ENCODE results near the gene UTP14C.

The UTP14C gene

GRCh38 chr13:52043675-52044074 is 19.2 kb downstream of the UTP14C start:
- no peaks in the 10 kb centered on the region for H3F3A ChIP-seq (ENCODE audit: control insufficient read depth, insufficient read depth)
- H3K9me3 ChIP-seq (ENCODE audit: control insufficient read depth, insufficient read depth, low read length) = no peaks in the 10 kb centered on the region
- TF ChIP-seq EZH2phosphoT487 (IDR thresholded peaks at IDR 0.05; ENCODE audit: borderline replicate concordance, low read length) = no peak
- no peak for TF ChIP-seq CTCF (IDR thresholded peaks at IDR 0.05; ENCODE audit: low read depth, low read length, poor library complexity, severe bottlenecking)
- no peaks in the 10 kb centered on the region for H3K79me2 ChIP-seq (ENCODE audit: control insufficient read depth, low read length)
- H3K27ac ChIP-seq (ENCODE audit: low read depth, low read length) = no peak overlapping the region
- no peak overlapping the region for H3K4me2 ChIP-seq (ENCODE audit: low read length)
- no peaks in the 10 kb centered on the region for H4K20me1 ChIP-seq (ENCODE audit: control insufficient read depth, insufficient read depth, low read depth, low read length)
- no peak overlapping the region for H3K4me3 ChIP-seq (ENCODE audit: low read length)
- no peaks in the 10 kb centered on the region for H3K4me1 ChIP-seq (ENCODE audit: control insufficient read depth, low read length)
- no peaks in the 10 kb centered on the region for H3K27me3 ChIP-seq (ENCODE audit: control insufficient read depth, low read length)
- no peaks in the 10 kb centered on the region for H3K36me3 ChIP-seq (ENCODE audit: control insufficient read depth, low read length)
- H3K9me2 ChIP-seq (replicated peaks; ENCODE audit: control insufficient read depth, low read length) = no peaks in the 10 kb centered on the region

- TF ChIP-seq EZH2phosphoT487 (IDR thresholded peaks at IDR 0.05; ENCODE audit: borderline replicate concordance, low read length) (no peak), CTCF (IDR thresholded peaks at IDR 0.05; ENCODE audit: low read depth, low read length, poor library complexity, severe bottlenecking) (no peak)
Observed at GRCh38 chr13:52047463-52047862, 23.0 kb downstream of the UTP14C start.

GRCh38 chr13:52048516-52048915 is 24.0 kb downstream of the UTP14C start:
- TF ChIP-seq CTCF (IDR thresholded peaks at IDR 0.05; ENCODE audit: low read depth, low read length, poor library complexity, severe bottlenecking) (no peak), EZH2phosphoT487 (IDR thresholded peaks at IDR 0.05; ENCODE audit: borderline replicate concordance, low read length) (no peak)
- Histone ChIP-seq H3K27me3 (ENCODE audit: control insufficient read depth, low read length) (no peaks in the 10 kb centered on the region), H3K27ac (ENCODE audit: low read depth, low read length) (no peak overlapping the region), H3K4me2 (ENCODE audit: low read length) (no peak overlapping the region), H3K4me3 (ENCODE audit: low read length) (no peak overlapping the region), H3K4me1 (ENCODE audit: control insufficient read depth, low read length) (no peaks in the 10 kb centered on the region), H3K79me2 (ENCODE audit: control insufficient read depth, low read length) (no peaks in the 10 kb centered on the region), H3K9me3 (ENCODE audit: control insufficient read depth, insufficient read depth, low read length) (no peaks in the 10 kb centered on the region), H3F3A (ENCODE audit: control insufficient read depth, insufficient read depth) (no peaks in the 10 kb centered on the region), H3K36me3 (ENCODE audit: control insufficient read depth, low read length) (no peaks in the 10 kb centered on the region), H3K9me2 (replicated peaks; ENCODE audit: control insufficient read depth, low read length) (no peaks in the 10 kb centered on the region), H4K20me1 (ENCODE audit: control insufficient read depth, insufficient read depth, low read depth, low read length) (no peaks in the 10 kb centered on the region)

More at GRCh38 chr13:52047463-52047862, 23.0 kb downstream of the UTP14C start:
- Histone ChIP-seq H3K4me3 (ENCODE audit: low read length) (no peak overlapping the region), H3K4me1 (ENCODE audit: control insufficient read depth, low read length) (no peaks in the 10 kb centered on the region), H3F3A (ENCODE audit: control insufficient read depth, insufficient read depth) (no peaks in the 10 kb centered on the region), H3K9me3 (ENCODE audit: control insufficient read depth, insufficient read depth, low read length) (no peaks in the 10 kb centered on the region), H3K27me3 (ENCODE audit: control insufficient read depth, low read length) (no peaks in the 10 kb centered on the region), H3K79me2 (ENCODE audit: control insufficient read depth, low read length) (no peaks in the 10 kb centered on the region), H4K20me1 (ENCODE audit: control insufficient read depth, insufficient read depth, low read depth, low read length) (no peaks in the 10 kb centered on the region), H3K4me2 (ENCODE audit: low read length) (no peak overlapping the region), H3K27ac (ENCODE audit: low read depth, low read length) (no peak overlapping the region), H3K36me3 (ENCODE audit: control insufficient read depth, low read length) (no peaks in the 10 kb centered on the region), H3K9me2 (replicated peaks; ENCODE audit: control insufficient read depth, low read length) (no peaks in the 10 kb centered on the region)

- H3K36me3 ChIP-seq (ENCODE audit: control insufficient read depth, low read length) = no peaks in the 10 kb centered on the region
- TF ChIP-seq CTCF (IDR thresholded peaks at IDR 0.05; ENCODE audit: low read depth, low read length, poor library complexity, severe bottlenecking) = no peak
- TF ChIP-seq EZH2phosphoT487 (IDR thresholded peaks at IDR 0.05; ENCODE audit: borderline replicate concordance, low read length) = no peak
- no peaks in the 10 kb centered on the region for H3F3A ChIP-seq (ENCODE audit: control insufficient read depth, insufficient read depth)
Observed at GRCh38 chr13:52051400-52051799, 26.9 kb downstream of the UTP14C start.

More at GRCh38 chr13:52051400-52051799, 26.9 kb downstream of the UTP14C start:
- Histone ChIP-seq H3K4me2 (ENCODE audit: low read length) (no peak overlapping the region), H3K4me1 (ENCODE audit: control insufficient read depth, low read length) (no peaks in the 10 kb centered on the region), H3K27me3 (ENCODE audit: control insufficient read depth, low read length) (no peaks in the 10 kb centered on the region), H4K20me1 (ENCODE audit: control insufficient read depth, insufficient read depth, low read depth, low read length) (no peaks in the 10 kb centered on the region), H3K9me3 (ENCODE audit: control insufficient read depth, insufficient read depth, low read length) (no peaks in the 10 kb centered on the region), H3K27ac (ENCODE audit: low read depth, low read length) (no peak overlapping the region), H3K9me2 (replicated peaks; ENCODE audit: control insufficient read depth, low read length) (no peaks in the 10 kb centered on the region), H3K4me3 (ENCODE audit: low read length) (no peak overlapping the region), H3K79me2 (ENCODE audit: control insufficient read depth, low read length) (no peaks in the 10 kb centered on the region)
